ENCODE measurements around the gene DNAJC12. TPM values are rescaled to one million over a fixed set of nuclear protein-coding genes. Genes with fewer than 3 reads are reported as not detected.

The DNAJC12 gene
- total RNA-seq, 1 donor from 2014 or later = 3.8 TPM

DNA sequence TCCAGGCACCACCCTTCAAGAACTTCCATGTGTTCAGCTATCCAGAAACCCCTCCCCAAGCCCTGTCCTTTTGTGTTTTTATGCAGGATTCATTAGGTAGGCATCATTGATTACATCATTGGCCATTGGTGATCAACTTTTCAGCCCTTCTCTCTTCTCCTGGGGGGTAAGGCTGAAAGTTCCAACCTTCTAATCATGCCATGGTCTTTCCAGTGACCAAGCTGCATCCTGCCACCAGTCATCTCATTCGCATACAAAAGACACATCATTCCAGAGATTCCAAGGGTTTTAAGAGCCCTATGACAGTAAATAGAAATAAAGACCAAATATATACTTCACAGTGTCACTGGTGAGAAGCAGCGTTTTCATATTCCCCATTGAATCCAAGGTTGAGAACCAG, 48.2 kb downstream of the DNAJC12 start:
- no peaks in the 10 kb centered on the region for H3K9me3 Mint-ChIP-seq
- H3K27me3 Mint-ChIP-seq (ENCODE audit: low read depth) = no peaks in the 10 kb centered on the region
- no peak overlapping the region for H3K4me3 Mint-ChIP-seq
- DNase-seq (ENCODE audit: low read depth, low spot score) = no peak
- H3K36me3 Mint-ChIP-seq (ENCODE audit: low read depth) = no peaks in the 10 kb centered on the region
- no peak for TF ChIP-seq CTCF (conservative IDR thresholded peaks at IDR 0.05)
- H3K27ac Mint-ChIP-seq (ENCODE audit: unreplicated experiment) = no peak overlapping the region
- no peaks in the 10 kb centered on the region for H3K4me1 Mint-ChIP-seq

- TF ChIP-seq CTCF (conservative IDR thresholded peaks at IDR 0.05) = peak; percentile 62
- Mint-ChIP-seq H3K27me3 (ENCODE audit: low read depth) (no peaks in the 10 kb centered on the region), H3K27ac (ENCODE audit: unreplicated experiment) (no peak overlapping the region)
These were observed 49.7 kb downstream of the DNAJC12 start for GRCh38 chr10:67788028-67788886.

GRCh38 chr10:67785098-67785497, 52.9 kb downstream of the DNAJC12 start:
- H3K4me3 Mint-ChIP-seq = no peak overlapping the region
- no peaks in the 10 kb centered on the region for H3K36me3 Mint-ChIP-seq (ENCODE audit: low read depth)
- H3K27me3 Mint-ChIP-seq (ENCODE audit: low read depth) = no peaks in the 10 kb centered on the region
- H3K4me1 Mint-ChIP-seq = no peaks in the 10 kb centered on the region
- no peak for DNase-seq (ENCODE audit: low read depth, low spot score)
- H3K9me3 Mint-ChIP-seq = no peaks in the 10 kb centered on the region
- no peak overlapping the region for H3K27ac Mint-ChIP-seq (ENCODE audit: unreplicated experiment)
- TF ChIP-seq CTCF (conservative IDR thresholded peaks at IDR 0.05) = no peak

More at GRCh38 chr10:67788028-67788886, 49.7 kb downstream of the DNAJC12 start:
- peak; percentile 40 for DNase-seq (ENCODE audit: low read depth, low spot score)
- no peak overlapping the region for H3K4me3 Mint-ChIP-seq
- no peaks in the 10 kb centered on the region for H3K9me3 Mint-ChIP-seq
- H3K4me1 Mint-ChIP-seq = no peaks in the 10 kb centered on the region
- H3K36me3 Mint-ChIP-seq (ENCODE audit: low read depth) = no peaks in the 10 kb centered on the region

DNA sequence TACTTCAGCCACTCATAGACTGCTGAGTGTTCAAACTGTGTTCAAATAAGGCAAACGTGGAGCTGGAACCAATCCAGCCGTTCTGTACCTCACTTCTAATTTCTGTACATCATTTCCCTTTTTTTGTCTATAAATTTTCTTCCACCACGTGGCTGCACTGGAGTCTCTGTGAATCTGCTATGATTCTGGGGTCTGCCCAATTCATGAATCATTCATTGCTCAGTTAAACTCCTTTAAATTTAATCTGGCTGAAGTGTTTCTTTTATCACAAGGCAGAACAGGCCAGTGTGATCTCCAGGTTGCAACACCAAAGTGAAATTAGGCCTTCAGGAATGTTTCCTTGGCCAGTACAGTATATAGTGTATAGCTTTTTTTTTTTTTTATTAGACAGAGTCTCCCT, 53.5 kb downstream of the DNAJC12 start:
- H3K4me3 Mint-ChIP-seq = no peak overlapping the region
- no peaks in the 10 kb centered on the region for H3K9me3 Mint-ChIP-seq
- H3K27ac Mint-ChIP-seq (ENCODE audit: unreplicated experiment) = no peak overlapping the region
- no peak for DNase-seq (ENCODE audit: low read depth, low spot score)
- H3K27me3 Mint-ChIP-seq (ENCODE audit: low read depth) = no peaks in the 10 kb centered on the region
- peaks cover 4% of the 10 kb centered on the region for H3K4me1 Mint-ChIP-seq
- H3K36me3 Mint-ChIP-seq (ENCODE audit: low read depth) = no peaks in the 10 kb centered on the region
- TF ChIP-seq CTCF (conservative IDR thresholded peaks at IDR 0.05) = no peak

DNA sequence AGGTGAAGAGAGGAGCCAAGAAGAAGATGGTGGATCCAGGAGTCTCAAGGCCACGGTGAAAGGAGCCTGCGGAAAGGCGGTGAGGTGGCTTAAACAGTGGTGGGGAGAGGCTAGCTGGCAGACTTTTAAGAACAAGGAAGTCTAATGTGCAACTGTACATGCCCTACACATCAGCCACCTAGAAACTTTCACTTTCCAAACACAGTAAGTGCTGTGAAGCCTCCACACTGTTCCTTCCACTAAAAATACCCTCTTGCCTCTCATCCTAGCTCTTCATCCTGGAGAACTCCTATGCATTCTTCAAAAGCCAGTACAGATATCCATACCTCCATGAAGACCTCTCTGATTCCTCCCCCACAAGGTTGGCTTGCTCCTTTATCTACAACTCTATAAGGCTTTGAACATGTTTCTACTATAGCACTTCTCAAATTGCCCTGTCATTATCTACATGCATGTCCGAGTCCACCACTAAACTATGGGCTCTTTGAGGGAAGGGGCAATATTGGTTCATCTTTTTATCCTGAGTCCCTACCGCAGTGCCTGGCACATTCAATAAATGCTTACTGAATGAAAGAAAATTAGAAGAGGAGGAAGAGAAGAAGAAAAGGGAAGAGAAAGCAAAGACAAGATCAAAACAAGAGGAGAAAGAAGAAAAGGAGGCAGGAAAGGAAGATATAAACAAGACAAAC, 54.2 kb downstream of the DNAJC12 start:
- H3K9me3 Mint-ChIP-seq = no peaks in the 10 kb centered on the region
- TF ChIP-seq CTCF (conservative IDR thresholded peaks at IDR 0.05) = no peak
- DNase-seq (ENCODE audit: low read depth, low spot score) = no peak
- no peaks in the 10 kb centered on the region for H3K27me3 Mint-ChIP-seq (ENCODE audit: low read depth)
- H3K4me3 Mint-ChIP-seq = no peak overlapping the region
- no peak overlapping the region for H3K27ac Mint-ChIP-seq (ENCODE audit: unreplicated experiment)
- H3K36me3 Mint-ChIP-seq (ENCODE audit: low read depth) = no peaks in the 10 kb centered on the region
- peaks cover 4% of the 10 kb centered on the region for H3K4me1 Mint-ChIP-seq
